Sigmoid colon (tissue), 7 donors: ENCODE measurements around the gene MACIR. TPM values are rescaled to one million over a fixed set of nuclear protein-coding genes. Genes with fewer than 3 reads are reported as not detected.
A peak's percentile ranks its signal among the peaks of the same experiment; 100 is the strongest.

Experiments
- DNase-seq: peaks from one replicate; pipeline ENCODE4 v3.0.0-alpha.2; 2019
- H3K27ac ChIP-seq, 4 donors: fragments of 200-600 bp; sonication (generic); one replicate each; pipeline ENCODE4 v1.5.1; 2016 to 2019; ENCODE audit warnings: mild to moderate bottlenecking in 1 of 4
- H3K27me3 ChIP-seq, 3 donors: fragments of 200-600 bp; sonication (generic); one replicate each; pipeline ENCODE4 v1.5.1; 2019; ENCODE audit warnings: mild to moderate bottlenecking in 1 of 3
- H3K36me3 ChIP-seq, 4 donors: fragments of 200-600 bp; sonication (generic); one replicate each; pipeline ENCODE4 v1.5.1; 2016 to 2019
- H3K4me1 ChIP-seq, 4 donors: fragments of 200-600 bp; sonication (generic); one replicate each; pipeline ENCODE4 v1.5.1; 2017 to 2019
- H3K4me3 ChIP-seq, 4 donors: fragments of 200-600 bp; sonication (generic); one replicate each; pipeline ENCODE4 v1.5.1; 2017 to 2019; ENCODE audit warnings: mild to moderate bottlenecking in 2 of 4, moderate library complexity in 1 of 4
- H3K9me3 ChIP-seq, 4 donors: fragments of 200-600 bp in 3 of 4; sonication (generic) in 3 of 4; one replicate each; pipeline versions ENCODE4 v1.5.1 to v1.6.1; 2013 to 2019
- CTCF ChIP-seq, 4 experiments: fragments of 450-650 bp in 3 of 4; fragments of 200-600 bp in 1 of 4; IDR thresholded peaks; one replicate each; pipeline ENCODE4 v1.5.1; 2016 to 2019; ENCODE audit warnings: antibody characterized with exemption in 4 of 4, mild to moderate bottlenecking in 3 of 4, moderate library complexity in 2 of 4
- EP300 ChIP-seq, 4 donors: sonication (generic); formaldehyde crosslinking; IDR thresholded peaks; one replicate each; pipeline ENCODE4 v1.6.1; 2017; ENCODE audit warnings: antibody characterized with exemption in 4 of 4
- POLR2A ChIP-seq, 2 donors: fragments of 450-650 bp; IDR thresholded peaks; one replicate each; pipeline ENCODE4 v1.6.1; 2016; ENCODE audit warnings: antibody characterized with exemption in 2 of 2, mild to moderate bottlenecking in 2 of 2, moderate library complexity in 2 of 2
- POLR2AphosphoS5 ChIP-seq, 4 donors: sonication (generic); formaldehyde crosslinking; IDR thresholded peaks; one replicate each; pipeline ENCODE4 v1.6.1; 2017; ENCODE audit warnings: antibody characterized with exemption in 4 of 4
- WGBS, 2 donors: extraction: QIAGEN DNeasy Blood & Tissue Kit; methylation state at CpG; one replicate each; pipeline ENCODE4 v1.1.7; 2013; 5-methylcytosine and 5-hydroxymethylcytosine counted together
- intact Hi-C: fragments of 100-400 bp; cut with DNase I; formaldehyde crosslinking; loops from one replicate; pipeline ENCODE4 v1.15.1; 2023
- polyA plus RNA-seq, 3 donors: library from polyadenylated mRNA; stranded (reverse); fragments of 200-250 nt; gene quantifications; one replicate each; pipeline ENCODE4 v1.2.3, GENCODE V29; 2013
- total RNA-seq, 4 donors: library from RNA; depleted of rRNA; stranded (reverse); fragments of >200 nt; gene quantifications; one replicate each; pipeline ENCODE4 v1.1.0, GENCODE V29; 2016
- donor health status: healthy with polysubstance abuse.
- donor health status: Bipolar disorder and iron deficiency.
- donor health status: healthy.

Gene MACIR
- 1 to 10 TPM; 2.6 to 9.3 (median 6.3) TPM for total RNA-seq
- 10 to 100 TPM; 34.2 to 74.9 (median 48.0) TPM for polyA plus RNA-seq

- Histone ChIP-seq H3K27me3 (no peaks in the 10 kb centered on the region), H3K36me3 (no peaks in the 10 kb centered on the region), H3K4me1 (peaks cover 0 to 37% (median 20%) of the 10 kb centered on the region in 4 donors), H3K9me3 (no peaks in the 10 kb centered on the region), H3K4me3 (peak within 1 kb of the TSS; percentile 78 to 98 (median 81)), H3K27ac (peak within 1 kb of the TSS; percentile 85 to 91 (median 87))
- 0% methylated on average over 45 of the region's 45 CpGs for WGBS, 2 donors
- DNase-seq, result peak; percentile 98
- TF ChIP-seq POLR2AphosphoS5 (IDR thresholded peaks at IDR 0.05) (peak; percentile 55 to 69 (median 66)), POLR2A (IDR thresholded peaks at IDR 0.05) (peak in 1 of 2 donors; percentile 54), CTCF (IDR thresholded peaks at IDR 0.05) (no peak), EP300 (IDR thresholded peaks at IDR 0.05) (no peak)
- intact Hi-C loops, result loop anchor here (2.0 kb wide), 1 partner anchor 138 kb away; the partner anchor contains the start of genes GIN1 and PPIP5K2
Measured at GRCh38 chr5:103258368-103258956, at the start of gene MACIR. Gene MACIR, plus strand, starts transcription at chr5:103258763. Its CDS starts 17,157 bp downstream, at chr5:103275920.

- H3K36me3 ChIP-seq, result peaks cover 0 to 21% (median 0%) of the 10 kb centered on the region in 4 donors
- DNase-seq, result no peak
- H3K4me1 ChIP-seq, result no peaks in the 10 kb centered on the region
- H3K4me3 ChIP-seq, result no peak overlapping the region
- no peak overlapping the region for H3K27ac ChIP-seq
- TF ChIP-seq CTCF (IDR thresholded peaks at IDR 0.05) (no peak), POLR2AphosphoS5 (IDR thresholded peaks at IDR 0.05) (no peak), POLR2A (IDR thresholded peaks at IDR 0.05) (no peak), EP300 (IDR thresholded peaks at IDR 0.05) (no peak)
- no peaks in the 10 kb centered on the region for H3K27me3 ChIP-seq
- H3K9me3 ChIP-seq, result no peaks in the 10 kb centered on the region
- intact Hi-C loops, result no loop called here
Measured at GRCh38 chr5:103209065-103209464, 49.5 kb upstream of the MACIR start.

GRCh38 chr5:103210952-103211351 is 47.6 kb upstream of the MACIR start:
- no peak overlapping the region for H3K27ac ChIP-seq
- no peaks in the 10 kb centered on the region for H3K9me3 ChIP-seq
- TF ChIP-seq EP300 (IDR thresholded peaks at IDR 0.05), result no peak
- no peak for TF ChIP-seq POLR2A (IDR thresholded peaks at IDR 0.05)
- TF ChIP-seq CTCF (IDR thresholded peaks at IDR 0.05), result no peak
- TF ChIP-seq POLR2AphosphoS5 (IDR thresholded peaks at IDR 0.05), result no peak
- H3K36me3 ChIP-seq, result peaks cover 0 to 12% (median 0%) of the 10 kb centered on the region in 4 donors
- DNase-seq, result no peak
- no peaks in the 10 kb centered on the region for H3K4me1 ChIP-seq
- H3K27me3 ChIP-seq, result no peaks in the 10 kb centered on the region
- WGBS, 2 donors, result 96% methylated on average over 2 of the region's 2 CpGs
- intact Hi-C loops, result no loop called here
- H3K4me3 ChIP-seq, result no peak overlapping the region

- no peak overlapping the region for H3K4me3 ChIP-seq
- H3K27ac ChIP-seq, result no peak overlapping the region
- H3K4me1 ChIP-seq, result no peaks in the 10 kb centered on the region
- TF ChIP-seq EP300 (IDR thresholded peaks at IDR 0.05), result no peak
- no peak for TF ChIP-seq POLR2AphosphoS5 (IDR thresholded peaks at IDR 0.05)
- TF ChIP-seq CTCF (IDR thresholded peaks at IDR 0.05), result no peak
- no peak for TF ChIP-seq POLR2A (IDR thresholded peaks at IDR 0.05)
- WGBS, 2 donors, result 42 to 77% methylated on average over 2 of the region's 2 CpGs
- intact Hi-C loops, result no loop called here
- H3K9me3 ChIP-seq, result no peaks in the 10 kb centered on the region
- no peak for DNase-seq
- H3K36me3 ChIP-seq, result peaks cover 0 to 3% (median 0%) of the 10 kb centered on the region in 4 donors
- no peaks in the 10 kb centered on the region for H3K27me3 ChIP-seq
Measured at GRCh38 chr5:103211576-103212561, 46.7 kb upstream of the MACIR start.
